Left forelimb (tissue), 1 donor: ENCODE measurements around the gene CD274.

Experiments
- DNase-seq: peaks from one replicate; pipeline ENCODE4 v3.0.0-alpha.2; 2018; ENCODE audit warnings: low spot score

CD274 gene

DNA sequence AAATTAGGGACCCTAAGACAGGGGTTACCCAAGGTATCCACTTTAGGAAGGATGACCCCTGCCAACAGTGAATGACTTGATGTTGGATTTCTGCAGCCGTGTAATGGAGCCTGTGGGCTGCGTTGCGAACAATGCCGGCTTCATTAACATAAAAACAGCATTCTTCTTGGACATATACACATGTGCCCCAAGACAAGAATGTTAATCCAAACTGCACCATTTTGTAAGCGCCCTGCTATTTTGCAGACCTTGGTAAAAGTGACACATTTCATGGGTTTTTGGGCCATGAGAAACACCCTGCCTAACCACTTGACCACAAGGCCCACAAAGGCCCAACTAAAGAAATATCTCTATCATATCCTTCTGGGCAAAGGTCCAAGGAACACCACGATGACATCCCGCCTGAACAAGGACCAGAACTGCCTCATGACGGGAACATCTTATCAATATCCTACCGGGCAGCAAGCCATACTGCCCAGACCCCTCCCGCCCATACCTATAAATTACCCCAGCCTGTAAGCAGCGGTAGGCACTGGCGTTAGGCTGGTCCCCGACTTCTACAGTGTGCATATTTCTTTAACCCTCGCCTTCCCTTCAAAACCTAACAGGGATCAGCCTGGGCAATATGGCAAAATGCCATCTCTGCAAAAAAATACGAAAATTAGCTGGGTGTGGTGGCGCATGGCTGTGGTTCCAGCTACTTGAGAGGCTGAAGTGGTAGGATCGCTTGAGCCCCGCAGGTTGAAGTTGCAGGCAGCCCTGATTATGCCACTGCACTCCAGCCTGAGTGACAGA is 50.3 kb downstream of the CD274 start:
- no peak for DNase-seq

DNA sequence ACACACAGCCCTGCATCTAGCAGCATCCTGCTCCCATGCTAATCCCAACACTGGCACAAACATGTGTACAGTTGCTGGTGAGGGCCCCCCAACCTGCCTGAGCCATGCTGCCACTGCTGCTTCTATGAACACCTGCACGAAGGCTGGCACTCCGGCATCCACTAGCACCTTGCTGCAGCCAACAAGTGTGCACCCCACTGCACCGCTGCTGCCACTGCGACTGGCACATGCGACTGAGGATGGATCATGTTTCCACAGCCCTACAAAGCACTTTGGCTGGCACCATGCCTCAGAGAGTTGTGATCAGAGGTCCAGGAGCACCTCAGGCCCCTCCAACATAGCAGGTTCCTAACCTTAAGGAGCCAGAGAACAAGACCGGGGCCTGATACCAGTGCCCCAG is 52.2 kb downstream of the CD274 start:
- DNase-seq: no peak

DNA sequence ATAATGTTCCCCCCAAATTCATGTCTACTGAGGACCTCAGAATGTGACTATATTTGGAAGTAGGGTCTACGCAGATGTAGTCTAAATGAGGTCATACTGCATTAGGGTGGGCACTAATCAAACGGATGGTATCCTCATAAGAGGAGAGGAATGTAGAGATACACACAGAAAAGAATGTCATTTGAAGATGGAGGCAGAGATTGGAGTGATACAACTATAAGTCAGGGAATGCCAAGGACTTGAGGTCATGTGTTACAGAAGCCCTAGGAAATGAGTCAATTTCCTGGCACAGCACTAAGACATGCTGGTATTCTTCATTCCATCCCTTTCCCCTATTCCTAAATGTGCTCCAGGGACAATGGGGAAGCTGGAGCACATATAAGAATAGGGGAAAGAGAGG is 59.2 kb downstream of the CD274 start:
- no peak for DNase-seq

DNA sequence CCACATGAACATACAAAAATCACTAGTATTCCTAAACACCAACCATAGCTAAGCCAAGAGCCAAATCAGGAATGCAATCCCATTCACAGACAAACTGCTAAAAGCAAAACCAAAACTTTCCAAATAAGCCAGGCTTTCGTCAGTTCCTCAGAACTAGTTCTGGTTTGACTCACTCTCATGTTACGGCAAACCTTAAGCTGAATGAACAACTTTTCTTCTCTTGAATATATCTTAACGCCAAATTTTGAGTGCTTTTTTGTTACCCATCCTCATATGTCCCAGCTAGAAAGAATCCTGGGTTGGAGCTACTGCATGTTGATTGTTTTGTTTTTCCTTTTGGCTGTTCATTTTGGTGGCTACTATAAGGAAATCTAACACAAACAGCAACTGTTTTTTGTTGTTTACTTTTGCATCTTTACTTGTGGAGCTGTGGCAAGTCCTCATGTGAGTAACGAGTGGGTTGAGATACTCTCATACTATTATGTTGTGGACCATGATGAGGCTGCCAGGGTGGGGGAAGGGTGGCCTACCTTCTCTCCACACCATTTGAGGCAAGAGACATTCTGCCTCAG is 60.1 kb downstream of the CD274 start, which contains the start of gene PDCD1LG2:
Gene PDCD1LG2 (plus strand): TSS at position 172 of the 572 bp plus-strand sequence. CDS start 12,016 bp downstream, outside the sequence.
- DNase-seq: no peak

DNA sequence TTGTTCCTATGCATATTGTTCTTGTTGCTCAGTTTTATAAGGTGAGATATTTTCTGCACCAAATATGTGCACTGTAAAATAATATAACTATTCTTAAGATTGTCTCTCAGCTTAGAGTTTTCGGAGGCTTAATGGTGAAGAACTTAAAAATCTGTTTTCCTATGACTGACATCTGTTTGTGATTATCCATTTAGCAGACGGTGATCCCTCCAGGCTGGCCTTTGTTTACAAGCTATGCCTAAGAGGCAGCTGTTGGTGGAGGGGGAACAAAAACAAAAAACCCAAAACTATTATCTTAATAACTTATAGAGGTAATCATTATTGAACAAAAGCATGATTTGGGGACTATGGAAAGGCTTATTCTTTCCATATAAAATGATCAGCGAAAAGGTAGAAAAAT is 60.6 kb downstream of the CD274 start:
- DNase-seq: no peak

DNA sequence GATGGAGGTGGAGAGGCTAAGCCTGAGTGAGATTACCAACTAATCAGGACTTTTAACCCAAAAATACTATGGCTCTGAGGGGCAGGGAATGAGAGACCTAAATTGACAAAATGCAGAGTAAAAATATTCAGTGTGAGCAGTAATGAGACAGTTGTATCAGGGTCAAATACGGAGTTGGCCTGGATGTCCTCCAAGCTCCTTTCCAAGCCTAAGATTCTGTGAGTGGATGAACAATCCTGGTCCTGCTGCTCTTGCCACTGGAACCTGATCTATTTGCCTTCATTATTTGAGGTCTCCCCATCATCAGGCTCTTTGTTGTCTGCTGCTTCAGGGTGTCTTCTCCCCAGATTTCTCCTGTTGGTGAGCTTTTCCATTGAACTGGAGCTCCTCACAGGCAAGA is 61.1 kb downstream of the CD274 start:
- DNase-seq: no peak

DNA sequence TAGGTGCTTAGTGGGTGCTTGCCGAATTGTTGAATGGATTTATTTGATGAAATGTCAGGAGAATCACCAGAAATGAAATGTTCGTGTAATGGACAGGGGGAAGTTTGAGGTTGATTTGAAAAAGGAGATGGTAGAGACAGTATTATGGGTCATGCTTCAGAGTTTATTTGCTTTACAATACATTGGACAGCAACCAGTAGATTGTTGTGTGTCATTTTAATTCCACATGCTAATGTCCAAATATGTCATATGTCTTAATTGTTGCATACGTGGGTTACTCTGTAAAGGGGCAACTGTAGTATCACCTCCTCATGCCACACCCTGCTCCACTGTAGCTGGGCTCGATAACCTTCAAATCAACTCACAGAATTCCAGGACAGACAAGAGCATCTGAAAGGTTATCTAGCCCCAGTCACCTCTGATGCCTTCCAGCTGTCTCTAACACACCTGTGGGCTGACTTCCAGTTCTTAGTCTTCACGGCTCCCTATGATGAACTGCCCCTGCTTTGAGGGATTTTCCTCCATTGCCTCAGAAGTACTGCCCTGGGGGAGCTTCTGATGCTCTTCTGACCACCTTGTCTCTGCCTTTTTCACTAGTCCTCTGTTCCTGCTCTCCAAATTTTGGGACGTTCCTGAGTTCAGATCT is 61.7 kb downstream of the CD274 start:
- no peak for DNase-seq

DNA sequence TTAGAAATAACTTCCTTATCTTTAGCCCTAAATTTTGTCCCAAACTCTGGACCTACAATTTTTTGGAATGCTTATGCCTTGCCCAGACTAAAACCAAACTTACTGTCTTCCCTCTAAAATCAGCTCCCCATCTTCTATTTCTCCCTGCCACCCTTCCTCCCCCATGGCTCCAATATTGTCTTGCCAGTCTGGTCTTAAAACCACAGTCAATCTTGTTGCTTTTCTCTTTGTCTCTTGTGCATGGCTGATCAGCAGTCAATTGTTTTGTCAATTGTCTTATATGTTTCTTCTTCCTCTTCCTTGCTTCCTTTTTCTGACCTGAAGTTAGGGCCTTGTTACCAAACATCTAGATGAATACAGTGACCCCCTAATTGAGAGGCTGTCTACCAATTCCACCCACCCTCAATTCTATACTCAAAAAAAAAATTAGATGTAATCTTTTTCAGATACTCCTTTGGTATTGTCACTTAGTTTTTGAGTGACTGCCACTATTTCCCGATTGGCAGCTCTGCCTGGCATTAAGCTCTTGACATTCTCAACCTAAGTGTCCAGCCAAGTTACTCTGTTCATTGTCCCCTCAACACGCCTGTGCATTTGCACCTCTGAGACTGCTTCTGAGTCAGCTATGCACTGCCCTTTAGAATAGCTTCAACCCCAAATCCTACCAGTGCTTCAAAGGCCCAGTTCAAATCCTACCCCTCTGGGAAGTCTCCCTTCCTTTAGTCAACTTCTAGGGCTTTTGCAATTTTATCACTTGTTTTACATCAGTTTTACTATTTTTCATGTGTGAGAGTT is 62.5 kb downstream of the CD274 start:
- DNase-seq: no peak

DNA sequence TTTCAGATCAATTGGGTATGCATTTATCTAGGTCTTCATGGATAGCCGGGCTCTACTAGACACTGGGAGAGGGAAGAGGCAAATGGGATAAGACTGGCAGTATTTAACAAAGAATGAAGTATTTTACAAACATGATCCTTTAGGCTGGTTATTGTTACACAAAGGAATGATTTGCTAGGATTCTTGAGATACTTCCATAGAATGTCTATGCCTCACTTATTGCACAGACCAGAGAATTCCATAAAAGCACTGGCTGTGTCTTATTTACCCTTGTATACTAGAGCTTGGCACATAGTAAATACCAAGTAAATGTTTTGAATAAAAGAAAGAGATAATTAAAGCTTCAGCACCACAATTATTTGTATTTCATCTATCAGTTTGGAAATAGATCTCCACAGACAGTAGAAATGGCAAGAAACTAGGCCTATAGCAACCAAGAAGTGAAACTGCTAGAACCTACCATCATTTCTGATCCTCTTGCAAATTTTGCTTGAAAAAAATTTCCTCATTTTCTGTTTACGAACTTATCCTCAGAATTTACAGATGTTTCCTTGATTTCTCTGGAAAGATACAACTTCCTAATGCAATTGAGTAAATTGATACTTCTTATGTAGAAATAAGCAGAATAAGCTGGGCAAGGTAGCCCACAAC is 63.7 kb downstream of the CD274 start:
- DNase-seq: no peak

DNA sequence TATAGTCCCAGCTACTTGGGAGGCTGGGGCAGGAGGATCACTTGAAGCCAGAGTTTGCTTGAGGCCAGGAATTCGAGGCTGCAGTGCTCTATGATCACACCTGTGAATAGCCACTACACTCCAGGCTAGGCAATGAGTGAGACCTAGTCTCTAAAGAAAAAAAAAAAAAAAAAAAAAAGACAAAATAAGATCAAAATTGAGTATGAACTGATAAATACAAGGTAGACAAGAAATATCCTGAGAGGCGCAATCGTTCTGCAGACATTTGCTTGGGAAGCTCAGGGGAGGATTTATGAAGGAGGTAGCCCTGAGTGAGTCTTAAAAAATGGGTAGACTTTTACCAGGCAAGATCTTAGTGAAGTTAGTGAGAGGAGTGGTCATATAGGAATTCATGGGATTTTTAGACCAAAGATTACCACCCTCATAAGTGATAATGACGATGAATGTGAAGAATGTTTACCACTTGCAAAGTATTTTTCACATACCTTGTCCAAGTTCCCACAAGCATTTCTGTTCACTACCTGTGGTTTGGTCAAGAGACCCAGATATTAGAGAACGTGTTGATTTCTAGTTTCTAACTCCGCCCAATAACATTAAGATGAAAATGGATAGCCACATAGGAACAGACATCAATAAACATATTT is 64.4 kb downstream of the CD274 start:
- no peak for DNase-seq

DNA sequence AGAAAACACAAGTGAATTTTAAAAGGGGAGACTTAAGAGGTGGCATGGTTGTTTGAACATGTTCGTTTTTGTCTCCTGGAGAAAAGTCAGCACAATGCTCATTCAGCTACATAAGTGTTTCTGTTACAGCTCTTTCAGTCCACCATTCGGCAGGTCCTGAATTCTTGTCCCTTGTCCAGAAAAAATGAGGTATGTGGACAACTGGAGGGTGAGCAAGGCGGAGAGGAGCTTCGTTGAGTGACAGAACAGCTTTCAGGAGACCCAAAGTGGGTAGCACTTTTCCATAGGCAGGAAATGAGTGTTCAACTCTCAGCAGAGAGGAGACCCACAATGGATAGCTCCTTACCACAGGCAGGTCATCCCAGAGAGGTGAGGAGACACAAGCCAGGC is 64.9 kb downstream of the CD274 start:
- DNase-seq: no peak

DNA sequence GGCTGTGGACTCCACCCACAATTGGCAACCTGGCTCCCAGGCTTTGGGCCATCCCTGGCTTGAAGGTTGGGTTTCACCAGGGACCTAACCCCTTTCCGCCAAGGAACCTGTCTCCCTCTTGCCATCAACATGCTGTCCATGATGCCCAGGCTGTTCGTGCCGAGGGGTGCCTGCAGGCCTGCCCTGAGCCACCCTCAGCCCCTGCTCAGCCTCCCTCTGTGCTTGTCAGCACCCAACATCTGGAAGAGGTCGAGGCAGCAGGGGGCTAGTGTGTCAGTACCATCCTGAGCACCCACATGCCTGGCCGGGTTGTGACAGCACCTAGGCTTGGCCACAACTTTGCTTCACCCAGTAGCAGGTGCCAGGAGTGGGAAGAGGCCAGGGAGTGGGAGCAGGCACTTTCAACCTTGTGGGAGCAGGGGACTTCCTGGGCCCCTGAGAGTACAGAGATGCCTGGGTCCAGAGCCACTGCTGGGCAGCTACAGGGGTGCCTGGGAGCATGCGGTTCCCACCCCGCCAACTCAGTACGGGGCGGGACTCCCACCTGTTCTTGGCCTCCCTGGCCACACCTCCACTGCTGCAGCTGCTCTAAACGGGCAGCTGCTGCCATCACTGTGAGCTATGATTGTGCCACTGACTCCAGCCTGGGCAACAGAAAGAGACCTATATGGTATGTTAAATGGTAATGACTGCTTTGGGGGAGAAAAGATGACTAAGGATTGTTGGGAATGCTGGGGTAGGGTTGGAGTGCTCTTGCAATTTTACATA is 66.3 kb downstream of the CD274 start:
- DNase-seq: no peak

DNA sequence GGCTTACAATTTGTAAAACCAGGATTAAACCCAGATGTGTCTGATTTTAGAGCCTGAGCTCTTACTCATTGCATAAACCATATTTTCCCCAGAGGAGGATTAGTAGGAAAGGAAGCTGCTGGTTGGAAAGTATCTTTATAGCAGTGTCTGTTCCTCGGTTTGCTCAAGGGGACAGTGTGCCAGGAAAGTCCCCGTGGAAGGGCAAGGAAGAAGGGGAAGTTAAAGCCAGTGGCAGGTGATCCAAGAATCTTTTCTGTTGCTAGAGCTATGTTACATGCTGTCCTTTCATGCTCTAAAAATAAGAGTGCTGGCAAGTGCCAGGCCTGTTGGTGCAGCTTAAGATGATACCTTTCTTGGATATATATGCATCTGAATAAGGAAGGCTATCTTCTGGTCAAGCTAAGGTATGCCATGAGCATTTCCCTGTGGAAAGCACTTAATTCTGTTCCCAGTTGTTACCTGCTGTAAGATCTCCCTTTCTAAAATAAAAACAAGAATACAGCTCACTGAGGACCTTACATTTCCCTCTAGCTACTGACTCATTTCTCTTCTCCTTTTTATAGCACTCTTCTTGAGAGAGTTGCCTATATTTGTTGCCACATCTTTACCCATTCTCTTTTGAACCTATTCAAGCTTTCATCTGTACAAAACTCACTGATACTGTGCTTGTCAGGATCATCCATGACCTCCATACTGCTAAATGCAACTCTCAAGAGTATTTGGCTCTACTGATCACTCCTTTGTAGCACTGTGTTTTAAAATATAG is 68.0 kb downstream of the CD274 start:
- no peak for DNase-seq

DNA sequence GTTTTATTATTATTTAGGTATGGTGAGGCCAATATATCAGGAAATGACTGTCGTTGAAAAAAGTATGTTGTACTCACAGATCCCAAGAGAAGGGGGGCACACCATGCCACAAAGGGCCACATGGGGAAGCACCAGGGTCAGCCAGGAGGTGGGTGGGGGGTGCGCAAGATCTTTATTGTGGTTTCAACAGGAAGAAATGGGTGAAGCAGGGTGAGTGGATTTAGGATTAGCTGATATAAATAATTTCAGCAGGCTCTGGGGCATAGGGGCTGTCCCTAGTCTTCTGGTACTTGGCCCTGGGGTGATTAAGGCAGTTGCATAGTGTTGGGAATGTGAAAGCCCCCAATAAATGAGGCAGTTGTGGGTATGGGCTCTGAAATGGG is 68.6 kb downstream of the CD274 start:
- no peak for DNase-seq
